GM12892 (cell line): Measurements from ENCODE around the gene TUBGCP3.

ENCODE experiments used
- POLR2A ChIP-seq: IDR thresholded peaks from 2 replicates; pipeline ENCODE4 v1.6.1; 2011; ENCODE audit warnings: low read depth, low read length, control low read depth
- TAF1 ChIP-seq: IDR thresholded peaks from 2 replicates; pipeline ENCODE4 v1.6.1; 2011; ENCODE audit warnings: low read depth, mild to moderate bottlenecking, control low read depth, low read length, borderline replicate concordance

- TF ChIP-seq POLR2A (no peak), TAF1 (no peak)
Observed at GRCh38 chr13:112629161-112629560, 41.2 kb upstream of the TUBGCP3 start.
